MM.1S (cell line): Measurements from ENCODE around the gene RNASE13.

ENCODE experiments used
- DNase-seq: peaks from one replicate; pipeline ENCODE4 v3.0.0-alpha.2; 2015
- H2AFZ ChIP-seq: fragments of 300-600 bp; sonication (generic); 2 replicates; pipeline ENCODE4 v1.6.0; 2016; ENCODE audit warnings: antibody characterized with exemption, low read length
- H3F3A ChIP-seq: fragments of 300-600 bp; sonication (generic); 2 replicates; pipeline ENCODE4 v1.6.1; 2016; ENCODE audit warnings: mild to moderate bottlenecking, antibody characterized with exemption, low read length, moderate library complexity, mixed read lengths; ENCODE audit not compliant: insufficient read depth
- H3K27ac ChIP-seq: fragments of 300-600 bp; sonication (generic); 2 replicates; pipeline ENCODE4 v1.5.1; 2016; ENCODE audit warnings: mild to moderate bottlenecking, low read length
- H3K27me3 ChIP-seq: fragments of 300-600 bp; sonication (generic); replicated peaks from 2 replicates; pipeline ENCODE4 v1.6.0; 2016; ENCODE audit warnings: low read length; ENCODE audit not compliant: insufficient read depth
- H3K36me3 ChIP-seq: fragments of 300-600 bp; sonication (generic); replicated peaks from 2 replicates; pipeline ENCODE4 v1.6.1; 2016; ENCODE audit warnings: mild to moderate bottlenecking, low read length, mixed read lengths; ENCODE audit not compliant: insufficient read depth
- H3K4me1 ChIP-seq: fragments of 300-600 bp; sonication (generic); 2 replicates; pipeline ENCODE4 v1.6.1; 2016; ENCODE audit warnings: low read length, mixed read lengths
- H3K4me2 ChIP-seq: fragments of 300-600 bp; sonication (generic); 2 replicates; pipeline ENCODE4 v1.6.0; 2016; ENCODE audit warnings: low read depth, low read length
- H3K4me3 ChIP-seq: fragments of 300-600 bp; sonication (generic); 2 replicates; pipeline ENCODE4 v1.5.1; 2016; ENCODE audit warnings: low read length, mixed read lengths
- H3K79me2 ChIP-seq: fragments of 300-600 bp; sonication (generic); 2 replicates; pipeline ENCODE4 v1.6.1; 2016; ENCODE audit warnings: mixed run types, low read length, mixed read lengths
- H3K9ac ChIP-seq: fragments of 300-600 bp; sonication (generic); 2 replicates; pipeline ENCODE4 v1.6.1; 2016; ENCODE audit warnings: low read length, mixed read lengths
- H3K9me2 ChIP-seq: fragments of 300-600 bp; sonication (generic); replicated peaks from 2 replicates; pipeline ENCODE4 v1.6.1; 2016; ENCODE audit warnings: mild to moderate bottlenecking, low read length, mixed read lengths; ENCODE audit not compliant: insufficient read depth
- H3K9me3 ChIP-seq: fragments of 300-600 bp; sonication (generic); replicated peaks from 2 replicates; pipeline ENCODE4 v1.6.1; 2016; ENCODE audit warnings: mild to moderate bottlenecking, low read length, mixed read lengths; ENCODE audit not compliant: insufficient read depth
- H4K20me1 ChIP-seq: fragments of 300-600 bp; sonication (generic); 2 replicates; pipeline ENCODE4 v1.6.1; 2016; ENCODE audit warnings: mild to moderate bottlenecking, low read length, moderate library complexity, mixed read lengths; ENCODE audit not compliant: insufficient read depth
- CTCF ChIP-seq: fragments of 300-600 bp; sonication (generic); IDR thresholded peaks from 2 replicates; pipeline ENCODE4 v1.5.1; 2016; ENCODE audit warnings: antibody characterized with exemption, low read length, mixed read lengths
- EZH2 ChIP-seq: fragments of 300-600 bp; sonication (generic); optimal IDR thresholded peaks from 2 replicates; pipeline ENCODE3; 2017; ENCODE audit warnings: low read depth, mild to moderate bottlenecking, antibody characterized with exemption, low read length, mixed read lengths
- EZH2phosphoT487 ChIP-seq: fragments of 300-600 bp; sonication (generic); IDR thresholded peaks from 2 replicates; pipeline ENCODE4 v1.6.1; 2018; ENCODE audit warnings: antibody characterized with exemption, low read length

RNASE13 gene

DNA sequence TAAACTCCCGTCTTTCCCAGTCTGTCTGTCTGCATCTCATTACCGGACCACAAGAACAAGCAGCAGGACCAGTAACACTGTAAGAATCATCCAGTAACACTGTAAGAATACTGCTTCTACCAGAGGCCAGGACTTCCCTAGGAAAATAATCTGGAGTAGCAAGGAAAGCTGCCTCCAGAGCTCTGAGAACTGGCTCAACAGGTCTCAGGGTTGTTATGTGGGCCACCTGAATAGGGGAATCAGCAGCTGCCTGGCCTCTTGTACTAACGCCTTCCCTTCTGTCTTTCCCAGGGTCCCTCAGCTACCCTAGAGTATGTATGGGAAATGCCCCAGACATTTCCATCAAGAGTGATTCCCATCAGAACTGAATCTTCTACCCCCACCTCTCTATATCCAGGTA, 36.5 kb downstream of the RNASE13 start:
- H3K27ac ChIP-seq: no peak overlapping the region
- no peaks in the 10 kb centered on the region for H3K9me3 ChIP-seq
- H3K9me2 ChIP-seq: no peaks in the 10 kb centered on the region
- H3K4me1 ChIP-seq: no peaks in the 10 kb centered on the region
- H3K4me3 ChIP-seq: no peak overlapping the region
- no peak overlapping the region for H2AFZ ChIP-seq
- no peak overlapping the region for H3K4me2 ChIP-seq
- H3K79me2 ChIP-seq: no peaks in the 10 kb centered on the region
- DNase-seq: no peak
- no peaks in the 10 kb centered on the region for H4K20me1 ChIP-seq
- no peaks in the 10 kb centered on the region for H3K27me3 ChIP-seq
- H3K36me3 ChIP-seq: no peaks in the 10 kb centered on the region
- H3F3A ChIP-seq: no peaks in the 10 kb centered on the region
- TF ChIP-seq EZH2phosphoT487 (no peak), EZH2 (no peak), CTCF (no peak)
- H3K9ac ChIP-seq: no peak overlapping the region

- no peaks in the 10 kb centered on the region for H3K36me3 ChIP-seq
- no peaks in the 10 kb centered on the region for H3K9me2 ChIP-seq
- H3K79me2 ChIP-seq: no peaks in the 10 kb centered on the region
- H3K4me2 ChIP-seq: no peak overlapping the region
- H3F3A ChIP-seq: no peaks in the 10 kb centered on the region
- no peak overlapping the region for H3K4me3 ChIP-seq
- no peak for DNase-seq
- no peak overlapping the region for H3K27ac ChIP-seq
- no peaks in the 10 kb centered on the region for H3K9me3 ChIP-seq
- no peak for TF ChIP-seq CTCF
- no peak for TF ChIP-seq EZH2phosphoT487
- TF ChIP-seq EZH2: no peak
- no peak overlapping the region for H2AFZ ChIP-seq
- H3K27me3 ChIP-seq: no peaks in the 10 kb centered on the region
- H4K20me1 ChIP-seq: no peaks in the 10 kb centered on the region
- no peak overlapping the region for H3K9ac ChIP-seq
- H3K4me1 ChIP-seq: no peaks in the 10 kb centered on the region
These were observed 37.0 kb downstream of the RNASE13 start for GRCh38 chr14:20997564-20997963.

DNA sequence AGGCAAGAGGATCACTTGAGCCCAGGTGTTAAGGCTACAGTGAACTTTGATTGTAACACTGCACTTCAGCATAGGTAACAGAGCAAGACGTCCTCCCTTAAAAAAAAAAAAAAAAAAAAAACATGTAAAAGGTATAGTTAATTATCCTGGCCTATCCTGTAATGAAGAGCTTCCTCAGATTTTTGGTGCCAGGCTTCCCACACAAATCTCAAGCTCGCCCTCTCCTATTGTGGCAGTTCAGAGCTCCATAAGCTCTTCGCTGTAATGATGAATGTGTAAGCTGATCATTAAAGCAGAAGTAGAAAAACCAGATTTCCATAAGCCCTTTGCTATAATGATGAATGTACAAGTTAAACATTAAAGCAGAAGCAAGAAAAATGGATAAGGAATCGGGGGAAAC, 37.5 kb downstream of the RNASE13 start:
- TF ChIP-seq EZH2 (no peak), EZH2phosphoT487 (no peak), CTCF (no peak)
- Histone ChIP-seq H3K9me2 (no peaks in the 10 kb centered on the region), H3K4me1 (no peaks in the 10 kb centered on the region), H3K27ac (no peak overlapping the region), H3K4me3 (no peak overlapping the region), H3K9ac (no peak overlapping the region), H3K36me3 (no peaks in the 10 kb centered on the region), H3K79me2 (no peaks in the 10 kb centered on the region), H3F3A (no peaks in the 10 kb centered on the region), H3K4me2 (no peak overlapping the region), H4K20me1 (no peaks in the 10 kb centered on the region), H2AFZ (no peak overlapping the region), H3K27me3 (no peaks in the 10 kb centered on the region), H3K9me3 (no peaks in the 10 kb centered on the region)
- DNase-seq: no peak
